PC-9 (cell line): ENCODE data around the gene CEP120.

Experiments used
- EZH2 ChIP-seq: fragments of 200-600 bp; sonication (generic); IDR thresholded peaks from 2 replicates; pipeline ENCODE4 v1.8.0; 2017; ENCODE audit warnings: antibody characterized with exemption, low read depth
- TF ChIP-seq, protein P1 (sequence below): fragments of 200-600 bp; sonication (generic); conservative IDR thresholded peaks from 2 replicates; pipeline ENCODE4 v1.6.1; 2017; ENCODE audit warnings: mixed run types, antibody characterized with exemption, mild to moderate bottlenecking, moderate library complexity

DNA sequence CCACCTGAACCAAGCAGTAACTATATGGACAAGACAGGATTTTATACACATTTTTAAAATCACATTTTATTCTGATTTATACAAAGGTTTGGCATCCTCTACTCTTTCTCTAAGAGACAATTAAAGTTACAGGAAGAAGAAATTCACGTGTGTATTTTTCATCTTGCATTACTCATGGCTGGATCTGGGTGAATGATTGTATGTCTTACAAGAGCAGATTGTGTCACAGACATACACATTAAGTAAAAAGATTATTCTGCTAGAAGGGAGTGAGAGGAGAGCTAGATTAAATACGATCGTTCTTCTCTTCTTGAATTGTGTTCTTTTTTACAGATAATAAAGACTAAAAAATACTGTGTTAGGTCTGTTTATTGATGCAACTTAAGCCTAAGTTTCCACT, 20.8 kb upstream of the CEP120 start:
- TF ChIP-seq, protein P1, sequence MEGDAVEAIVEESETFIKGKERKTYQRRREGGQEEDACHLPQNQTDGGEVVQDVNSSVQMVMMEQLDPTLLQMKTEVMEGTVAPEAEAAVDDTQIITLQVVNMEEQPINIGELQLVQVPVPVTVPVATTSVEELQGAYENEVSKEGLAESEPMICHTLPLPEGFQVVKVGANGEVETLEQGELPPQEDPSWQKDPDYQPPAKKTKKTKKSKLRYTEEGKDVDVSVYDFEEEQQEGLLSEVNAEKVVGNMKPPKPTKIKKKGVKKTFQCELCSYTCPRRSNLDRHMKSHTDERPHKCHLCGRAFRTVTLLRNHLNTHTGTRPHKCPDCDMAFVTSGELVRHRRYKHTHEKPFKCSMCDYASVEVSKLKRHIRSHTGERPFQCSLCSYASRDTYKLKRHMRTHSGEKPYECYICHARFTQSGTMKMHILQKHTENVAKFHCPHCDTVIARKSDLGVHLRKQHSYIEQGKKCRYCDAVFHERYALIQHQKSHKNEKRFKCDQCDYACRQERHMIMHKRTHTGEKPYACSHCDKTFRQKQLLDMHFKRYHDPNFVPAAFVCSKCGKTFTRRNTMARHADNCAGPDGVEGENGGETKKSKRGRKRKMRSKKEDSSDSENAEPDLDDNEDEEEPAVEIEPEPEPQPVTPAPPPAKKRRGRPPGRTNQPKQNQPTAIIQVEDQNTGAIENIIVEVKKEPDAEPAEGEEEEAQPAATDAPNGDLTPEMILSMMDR = no peak
- no peak for TF ChIP-seq EZH2
